ENCODE data around the gene PSTPIP2.

DNA sequence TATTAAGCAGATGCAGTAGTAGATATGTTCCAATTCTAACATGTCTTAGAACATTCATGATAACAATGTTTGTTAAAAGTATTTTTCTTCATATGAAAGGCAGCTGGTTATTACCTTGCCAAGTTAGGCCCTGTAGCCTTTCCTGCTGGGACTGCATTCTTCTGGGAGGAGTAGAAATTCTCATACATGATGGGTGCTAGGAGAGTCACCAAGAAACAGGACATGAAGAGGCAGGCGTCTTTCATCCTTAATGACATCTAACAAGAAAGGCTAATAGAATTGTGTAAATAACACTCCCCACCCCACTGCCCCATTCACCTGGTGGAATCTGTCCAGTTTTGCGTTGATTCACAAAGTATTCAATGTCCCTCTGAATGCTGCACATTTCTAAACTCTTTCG lies 80.3 kb downstream of the PSTPIP2 start:
- TF ChIP-seq, protein P1, sequence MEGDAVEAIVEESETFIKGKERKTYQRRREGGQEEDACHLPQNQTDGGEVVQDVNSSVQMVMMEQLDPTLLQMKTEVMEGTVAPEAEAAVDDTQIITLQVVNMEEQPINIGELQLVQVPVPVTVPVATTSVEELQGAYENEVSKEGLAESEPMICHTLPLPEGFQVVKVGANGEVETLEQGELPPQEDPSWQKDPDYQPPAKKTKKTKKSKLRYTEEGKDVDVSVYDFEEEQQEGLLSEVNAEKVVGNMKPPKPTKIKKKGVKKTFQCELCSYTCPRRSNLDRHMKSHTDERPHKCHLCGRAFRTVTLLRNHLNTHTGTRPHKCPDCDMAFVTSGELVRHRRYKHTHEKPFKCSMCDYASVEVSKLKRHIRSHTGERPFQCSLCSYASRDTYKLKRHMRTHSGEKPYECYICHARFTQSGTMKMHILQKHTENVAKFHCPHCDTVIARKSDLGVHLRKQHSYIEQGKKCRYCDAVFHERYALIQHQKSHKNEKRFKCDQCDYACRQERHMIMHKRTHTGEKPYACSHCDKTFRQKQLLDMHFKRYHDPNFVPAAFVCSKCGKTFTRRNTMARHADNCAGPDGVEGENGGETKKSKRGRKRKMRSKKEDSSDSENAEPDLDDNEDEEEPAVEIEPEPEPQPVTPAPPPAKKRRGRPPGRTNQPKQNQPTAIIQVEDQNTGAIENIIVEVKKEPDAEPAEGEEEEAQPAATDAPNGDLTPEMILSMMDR (IDR thresholded peaks at IDR 0.05; ENCODE audit: poor library complexity) = no peak
- no peak for TF ChIP-seq EZH2phosphoT487 (IDR thresholded peaks at IDR 0.05; ENCODE audit: low read depth, severe bottlenecking, unreplicated experiment)

All from hepatocyte (in vitro differentiated cells).